Activated CD4-positive, alpha-beta T cell treated with anti-CD3 and anti-CD28 coated beads for 36 hours (primary cell): ENCODE measurements around the gene HIVEP3. TPM values are rescaled to one million over a fixed set of nuclear protein-coding genes. Genes with fewer than 3 reads are reported as not detected.

Source experiments
- ATAC-seq: fragments of 200-7000 bp; cut with Tn5 transposase; one replicate; pipeline ENCODE4 v1.10.0; 2021; ENCODE audit warnings: mild to moderate bottlenecking, moderate library complexity
- CTCF ChIA-PET: fragments of 350-600 bp; sonication (Branson Sonifier 250); formaldehyde crosslinking; loops from one replicate; lab custom pipeline; 2021; ENCODE audit warnings: antibody characterized with exemption; lab: Charles Lee
- POLR2A ChIA-PET: fragments of 350-600 bp; sonication (Branson Sonifier 250); formaldehyde crosslinking; loops from one replicate; lab custom pipeline; 2021; ENCODE audit warnings: antibody characterized with exemption, inconsistent platforms; lab: Charles Lee
- DNase-seq: peaks from one replicate; pipeline ENCODE4 v3.0.0-alpha.2; 2020
- H3K27ac Mint-ChIP-seq: one replicate; pipeline ENCODE4 v1.8.0; 2021; ENCODE audit warnings: mixed read lengths
- H3K27me3 Mint-ChIP-seq: one replicate; pipeline ENCODE4 v1.8.0; 2021; ENCODE audit warnings: mixed read lengths
- H3K36me3 Mint-ChIP-seq: one replicate; pipeline ENCODE4 v1.8.0; 2021; ENCODE audit warnings: low read depth, mixed read lengths
- H3K4me1 Mint-ChIP-seq: one replicate; pipeline ENCODE4 v1.8.0; 2021; ENCODE audit warnings: mixed read lengths
- H3K4me3 Mint-ChIP-seq: one replicate; pipeline ENCODE4 v1.8.0; 2021; ENCODE audit warnings: mild to moderate bottlenecking, moderate library complexity, mixed read lengths
- H3K9me3 Mint-ChIP-seq: one replicate; pipeline ENCODE4 v1.8.0; 2021; ENCODE audit warnings: low read depth, mixed read lengths
- intact Hi-C, 2 experiments: fragments of 100-400 bp; cut with DNase I in 1 of 2; cut with micrococcal nuclease in 1 of 2; formaldehyde crosslinking; loops; one replicate each; pipeline versions ENCODE4 v1.14.2 to v1.15.1; 2022 to 2024; cut with DNase I, micrococcal nuclease
- total RNA-seq, 2 experiments: library from RNA; stranded (reverse); gene quantifications; one replicate each; pipeline ENCODE4 v1.2.3, GENCODE V29; 2021

Gene HIVEP3
- total RNA-seq, 2 experiments from 2014 or later = 29.4 to 39.6 TPM

GRCh38 chr1:41537251-41537650, 381.5 kb downstream of the HIVEP3 start:
- H3K27me3 Mint-ChIP-seq = no peaks in the 10 kb centered on the region
- ATAC-seq (no peak), DNase-seq (no peak)
- ChIA-PET CTCF (interaction anchor here (1.2 kb wide), 1 partner anchor 21 kb away, joined by 4 read pairs; no protein-coding TSS in a partner anchor), POLR2A (no interaction called here)
- H3K4me3 Mint-ChIP-seq = no peak overlapping the region
- no peak overlapping the region for H3K27ac Mint-ChIP-seq
- intact Hi-C loops = no loop called here
- peaks cover 42% of the 10 kb centered on the region for H3K36me3 Mint-ChIP-seq
- peaks cover 4% of the 10 kb centered on the region for H3K4me1 Mint-ChIP-seq
- no peaks in the 10 kb centered on the region for H3K9me3 Mint-ChIP-seq

- no peaks in the 10 kb centered on the region for H3K27me3 Mint-ChIP-seq
- no peak overlapping the region for H3K27ac Mint-ChIP-seq
- ATAC-seq = no peak
- H3K9me3 Mint-ChIP-seq = no peaks in the 10 kb centered on the region
- CTCF ChIA-PET = interaction anchor here (1.2 kb wide), 1 partner anchor 21 kb away, joined by 4 read pairs; no protein-coding TSS in a partner anchor
- no peak for DNase-seq
- peaks cover 2% of the 10 kb centered on the region for H3K4me1 Mint-ChIP-seq
- H3K4me3 Mint-ChIP-seq = no peak overlapping the region
- peaks cover 41% of the 10 kb centered on the region for H3K36me3 Mint-ChIP-seq
- POLR2A ChIA-PET = no interaction called here
- intact Hi-C loops = no loop called here
Measured at GRCh38 chr1:41536361-41536802, 382.3 kb downstream of the HIVEP3 start.

- Mint-ChIP-seq H3K4me3 (no peak overlapping the region), H3K36me3 (peaks cover 47% of the 10 kb centered on the region), H3K27ac (no peak overlapping the region), H3K4me1 (no peaks in the 10 kb centered on the region), H3K27me3 (no peaks in the 10 kb centered on the region), H3K9me3 (no peaks in the 10 kb centered on the region)
- intact Hi-C loops = no loop called here
- ChIA-PET CTCF (no interaction called here), POLR2A (no interaction called here)
- no peak for DNase-seq
- ATAC-seq = no peak
Measured at GRCh38 chr1:41535716-41536115, 383.0 kb downstream of the HIVEP3 start.

GRCh38 chr1:41535276-41535675, 383.4 kb downstream of the HIVEP3 start:
- CTCF ChIA-PET = no interaction called here

GRCh38 chr1:41534181-41535076, 384.3 kb downstream of the HIVEP3 start:
- Mint-ChIP-seq H3K4me3 (no peak overlapping the region), H3K27ac (no peak overlapping the region), H3K27me3 (no peaks in the 10 kb centered on the region), H3K4me1 (no peaks in the 10 kb centered on the region), H3K36me3 (peaks cover 53% of the 10 kb centered on the region), H3K9me3 (no peaks in the 10 kb centered on the region)
- ChIA-PET CTCF (no interaction called here), POLR2A (no interaction called here)
- intact Hi-C loops = no loop called here
- no peak for DNase-seq
- ATAC-seq = no peak

More at GRCh38 chr1:41535276-41535675, 383.4 kb downstream of the HIVEP3 start:
- ATAC-seq = no peak
- Mint-ChIP-seq H3K27me3 (no peaks in the 10 kb centered on the region), H3K9me3 (no peaks in the 10 kb centered on the region), H3K4me1 (no peaks in the 10 kb centered on the region), H3K27ac (no peak overlapping the region), H3K4me3 (no peak overlapping the region), H3K36me3 (peaks cover 50% of the 10 kb centered on the region)
- POLR2A ChIA-PET = no interaction called here
- no peak for DNase-seq
- intact Hi-C loops = no loop called here

- H3K27ac Mint-ChIP-seq = no peak overlapping the region
- peaks cover 51% of the 10 kb centered on the region for H3K36me3 Mint-ChIP-seq
- ATAC-seq (no peak), DNase-seq (no peak)
- no peaks in the 10 kb centered on the region for H3K27me3 Mint-ChIP-seq
- ChIA-PET POLR2A (no interaction called here), CTCF (interaction anchor here (0.6 kb wide), 1 partner anchor 306 kb away, joined by 3 read pairs; no protein-coding TSS in a partner anchor)
- no peaks in the 10 kb centered on the region for H3K4me1 Mint-ChIP-seq
- no peak overlapping the region for H3K4me3 Mint-ChIP-seq
- intact Hi-C loops = no loop called here
- no peaks in the 10 kb centered on the region for H3K9me3 Mint-ChIP-seq
Measured at GRCh38 chr1:41533731-41534080, 385.0 kb downstream of the HIVEP3 start.

GRCh38 chr1:41533016-41533730, 385.5 kb downstream of the HIVEP3 start:
- intact Hi-C loops = no loop called here
- H3K9me3 Mint-ChIP-seq = no peaks in the 10 kb centered on the region
- ChIA-PET POLR2A (no interaction called here), CTCF (interaction anchor here (0.6 kb wide), 1 partner anchor 306 kb away, joined by 3 read pairs; no protein-coding TSS in a partner anchor)
- DNase-seq = no peak
- H3K4me3 Mint-ChIP-seq = no peak overlapping the region
- H3K36me3 Mint-ChIP-seq = peaks cover 51% of the 10 kb centered on the region
- H3K27me3 Mint-ChIP-seq = no peaks in the 10 kb centered on the region
- H3K27ac Mint-ChIP-seq = no peak overlapping the region
- no peak for ATAC-seq
- no peaks in the 10 kb centered on the region for H3K4me1 Mint-ChIP-seq

GRCh38 chr1:41532206-41532975, 386.3 kb downstream of the HIVEP3 start:
- no peak for DNase-seq
- H3K9me3 Mint-ChIP-seq = no peaks in the 10 kb centered on the region
- no peak overlapping the region for H3K4me3 Mint-ChIP-seq
- CTCF ChIA-PET = no interaction called here
- H3K27ac Mint-ChIP-seq = peak overlapping the region; percentile 55
- peaks cover 46% of the 10 kb centered on the region for H3K36me3 Mint-ChIP-seq
- intact Hi-C loops = no loop called here
- no peaks in the 10 kb centered on the region for H3K4me1 Mint-ChIP-seq
- no peak for ATAC-seq
- POLR2A ChIA-PET = no interaction called here
- no peaks in the 10 kb centered on the region for H3K27me3 Mint-ChIP-seq

GRCh38 chr1:41530411-41530810, 388.3 kb downstream of the HIVEP3 start:
- Mint-ChIP-seq H3K4me1 (no peaks in the 10 kb centered on the region), H3K4me3 (no peak overlapping the region), H3K27me3 (no peaks in the 10 kb centered on the region), H3K36me3 (peaks cover 33% of the 10 kb centered on the region), H3K27ac (no peak overlapping the region), H3K9me3 (no peaks in the 10 kb centered on the region)
- ATAC-seq = no peak
- DNase-seq = no peak
- POLR2A ChIA-PET = no interaction called here
- intact Hi-C loops = no loop called here
- CTCF ChIA-PET = interaction anchor here (0.6 kb wide), 1 partner anchor 359 kb away, joined by 5 read pairs; no protein-coding TSS in a partner anchor

- DNase-seq = no peak
- no peaks in the 10 kb centered on the region for H3K9me3 Mint-ChIP-seq
Measured at GRCh38 chr1:41529621-41530395, 388.9 kb downstream of the HIVEP3 start.

More at GRCh38 chr1:41529621-41530395, 388.9 kb downstream of the HIVEP3 start:
- Mint-ChIP-seq H3K4me3 (no peak overlapping the region), H3K36me3 (peaks cover 32% of the 10 kb centered on the region), H3K27me3 (no peaks in the 10 kb centered on the region), H3K4me1 (no peaks in the 10 kb centered on the region), H3K27ac (no peak overlapping the region)
- POLR2A ChIA-PET = no interaction called here
- intact Hi-C loops = no loop called here
- ATAC-seq = no peak
- CTCF ChIA-PET = interaction anchor here (0.6 kb wide), 1 partner anchor 359 kb away, joined by 5 read pairs; no protein-coding TSS in a partner anchor
